ENCODE results near the gene EIPR1.

Gene EIPR1

DNA sequence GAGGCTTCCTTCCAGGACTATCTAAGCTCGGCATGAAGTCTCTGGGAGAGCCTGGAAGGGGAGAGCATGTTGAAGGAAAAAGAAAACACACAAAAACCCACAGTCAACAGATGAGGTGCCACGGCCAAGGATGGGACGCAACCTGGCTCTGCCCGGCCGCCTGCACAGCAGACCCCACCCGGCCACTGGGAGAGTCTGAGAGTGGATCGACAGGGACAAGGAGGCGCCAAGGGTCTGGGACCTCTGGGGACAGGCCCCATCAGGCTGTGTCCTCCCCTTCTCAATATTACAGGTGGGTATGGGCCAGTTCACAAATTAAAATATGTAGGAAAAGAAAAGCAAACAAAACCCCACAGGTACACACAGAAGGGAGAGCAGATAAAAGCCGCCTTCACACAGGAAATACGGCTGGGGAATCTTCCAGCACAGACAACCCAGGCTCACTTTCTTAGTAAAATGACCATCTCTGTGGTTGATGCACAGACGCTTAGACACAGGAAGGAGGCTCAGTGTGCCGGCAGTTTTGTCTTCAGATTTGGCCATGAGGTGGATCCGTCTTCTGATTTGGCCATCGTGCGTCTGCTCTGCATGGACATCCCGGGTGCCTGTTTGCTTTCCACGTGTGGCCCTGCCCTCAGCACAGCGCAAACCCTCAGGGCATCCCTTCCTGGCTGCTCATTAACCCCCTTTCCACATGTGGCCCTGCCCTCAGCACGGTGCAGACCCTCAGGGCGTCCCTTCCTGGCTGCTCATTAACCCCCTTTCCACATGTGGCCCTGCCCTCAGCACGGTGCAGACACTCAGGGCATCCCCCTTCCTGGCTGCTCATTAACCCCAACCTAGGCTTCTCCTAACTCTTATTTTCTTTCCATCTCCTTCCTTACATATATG is 138.4 kb downstream of the EIPR1 start:
- peak; percentile 14 for DNase-seq

DNA sequence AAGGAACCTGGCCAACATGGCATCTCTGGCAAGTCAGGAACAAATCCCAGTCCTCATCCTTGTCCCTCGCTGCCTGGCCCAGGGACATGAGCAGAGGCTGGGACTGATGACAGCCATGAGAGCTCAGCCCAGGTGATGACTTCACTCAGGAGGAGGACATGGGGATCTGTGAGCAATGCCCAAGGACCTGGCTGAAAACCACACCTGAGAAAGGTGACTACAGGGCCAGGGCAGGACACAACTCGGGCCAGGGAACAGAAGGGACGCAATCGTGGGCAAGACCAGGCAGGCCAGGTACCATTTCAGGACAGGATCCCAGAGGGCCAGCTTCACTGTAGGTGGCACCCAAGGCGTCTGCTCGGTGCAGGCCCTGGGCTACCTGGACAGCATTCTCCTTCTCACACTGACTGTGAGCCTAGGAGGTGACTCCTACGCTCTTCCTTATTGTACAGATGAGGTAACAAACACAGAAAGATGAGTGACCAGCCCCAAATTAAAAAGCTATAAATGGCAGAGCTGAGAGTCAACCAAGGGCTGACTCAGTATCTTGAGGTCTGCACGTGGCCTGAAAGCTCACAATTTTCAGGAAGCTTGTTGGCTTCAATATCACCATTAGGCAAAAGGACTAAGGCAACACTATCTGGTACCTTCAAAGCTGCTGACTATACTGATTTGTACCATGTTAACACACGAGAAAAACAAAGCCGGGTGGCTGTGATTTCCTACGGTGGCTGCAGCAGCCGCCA is 141.1 kb downstream of the EIPR1 start:
- DNase-seq: no peak

DNA sequence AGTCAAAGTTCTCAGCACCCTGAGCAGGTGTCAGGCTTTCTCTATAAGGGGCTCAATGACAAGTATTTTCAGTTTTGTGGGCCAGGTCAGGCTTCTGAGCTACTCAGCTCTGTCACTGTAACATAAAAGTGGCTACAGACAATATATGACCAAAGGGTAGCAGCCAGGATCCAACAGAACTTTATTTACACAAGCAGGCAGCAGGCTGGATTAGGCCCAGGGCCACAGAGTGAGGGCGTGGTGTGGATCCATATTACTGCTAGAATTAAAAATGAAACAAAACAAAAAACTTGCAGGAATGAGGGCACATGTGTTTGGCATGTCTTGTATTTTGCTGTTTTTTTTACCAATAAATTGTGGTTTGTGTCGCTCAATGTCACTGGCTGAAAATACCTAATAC is 143.7 kb downstream of the EIPR1 start:
- DNase-seq: no peak

DNA sequence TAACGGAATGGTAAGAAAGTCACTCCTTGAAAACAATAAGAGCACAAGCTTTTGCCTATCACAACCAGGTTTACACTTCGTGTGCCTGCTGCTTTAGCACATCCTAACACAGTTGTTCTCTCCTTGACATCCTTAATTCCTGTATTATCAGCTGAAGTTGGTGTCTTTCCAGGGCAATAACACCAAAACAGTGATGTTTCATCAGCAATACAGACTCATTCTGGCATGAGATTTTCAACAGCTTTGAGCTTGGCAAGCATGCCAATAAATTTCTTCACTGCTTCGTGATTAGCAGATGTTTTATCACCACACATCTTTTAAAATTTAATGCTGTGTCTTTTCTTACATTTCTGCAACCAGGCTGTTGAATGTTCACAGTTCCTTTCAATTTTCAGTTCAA is 148.4 kb downstream of the EIPR1 start:
- no peak for DNase-seq

DNA sequence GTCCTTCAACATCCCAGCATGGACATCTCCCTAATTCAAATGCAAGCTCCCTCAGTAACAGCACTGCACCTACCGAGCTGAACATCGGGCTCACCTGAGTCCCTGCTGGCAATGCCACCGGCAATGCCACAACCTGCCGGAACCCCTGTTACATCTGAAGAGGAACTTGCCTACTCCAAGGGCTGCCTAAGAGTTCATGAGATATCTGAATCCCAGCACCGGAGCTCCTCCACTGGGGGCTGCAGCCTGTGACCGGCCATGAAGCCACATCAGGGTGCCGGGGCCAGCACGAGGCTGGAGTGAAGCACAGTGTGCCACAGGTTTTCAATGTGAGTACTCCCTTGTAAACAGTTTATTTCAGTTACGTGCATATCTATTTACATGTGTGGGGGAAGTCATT is 152.9 kb downstream of the EIPR1 start:
- no peak for DNase-seq

DNA sequence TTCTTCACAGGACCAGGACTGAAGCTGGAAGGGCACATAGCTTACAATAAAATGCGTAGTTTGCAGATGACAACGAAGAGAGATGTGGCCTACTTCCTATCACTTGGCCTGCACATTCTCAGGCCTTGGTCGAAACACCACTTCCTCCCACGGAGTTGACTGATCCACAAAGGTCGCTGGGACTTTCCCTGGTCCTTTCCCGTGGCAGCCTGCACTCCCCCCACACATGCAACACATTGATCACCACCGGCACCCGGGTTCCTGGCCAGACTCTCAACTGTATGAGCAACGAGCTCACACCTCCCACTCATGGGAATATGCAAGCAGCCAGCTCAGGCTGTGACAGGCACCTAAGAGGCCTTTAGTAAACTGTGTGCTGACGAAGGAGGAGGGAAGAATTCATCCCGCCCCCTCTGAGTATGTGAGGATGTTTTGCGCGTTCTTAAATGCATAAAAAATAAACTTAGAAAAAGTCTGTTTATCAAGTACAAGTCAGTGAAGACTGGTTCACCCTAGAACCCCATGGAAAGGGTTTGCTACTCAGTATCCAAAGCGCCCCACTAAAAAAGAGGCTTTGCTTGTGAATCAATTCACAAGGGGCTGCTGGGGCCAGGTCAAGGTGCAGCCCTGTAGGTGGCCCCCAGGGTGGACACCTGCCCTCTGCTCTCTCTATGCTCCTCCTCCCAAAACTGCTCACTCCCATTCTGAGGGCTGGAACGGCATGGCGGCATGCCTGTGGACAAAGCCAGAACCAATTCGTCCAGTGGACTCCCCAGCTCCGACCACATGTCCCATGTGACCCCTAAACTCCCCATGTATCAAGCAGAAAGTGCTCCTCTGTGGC is 154.3 kb downstream of the EIPR1 start:
- peak; percentile 78 for DNase-seq

DNA sequence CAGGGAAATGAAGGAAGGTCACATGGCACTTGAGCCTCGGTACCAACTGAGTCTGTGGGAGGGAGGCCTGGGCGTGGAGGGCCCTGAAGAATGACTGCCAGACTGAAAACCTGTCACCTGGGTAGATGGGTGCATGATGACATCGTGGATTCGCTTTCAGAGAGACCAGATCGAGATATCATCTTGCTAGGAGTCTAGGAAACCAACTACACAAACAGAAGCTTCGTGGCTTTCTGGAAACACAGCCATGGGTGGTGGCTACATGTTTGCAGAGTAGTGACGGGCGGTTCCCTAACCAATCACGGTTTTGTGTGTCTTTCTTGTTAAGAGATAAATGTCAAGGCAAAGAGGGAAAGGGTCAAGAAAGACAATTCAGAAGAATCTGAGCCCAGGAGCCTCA is 155.0 kb downstream of the EIPR1 start:
- DNase-seq: peak; percentile 85

DNA sequence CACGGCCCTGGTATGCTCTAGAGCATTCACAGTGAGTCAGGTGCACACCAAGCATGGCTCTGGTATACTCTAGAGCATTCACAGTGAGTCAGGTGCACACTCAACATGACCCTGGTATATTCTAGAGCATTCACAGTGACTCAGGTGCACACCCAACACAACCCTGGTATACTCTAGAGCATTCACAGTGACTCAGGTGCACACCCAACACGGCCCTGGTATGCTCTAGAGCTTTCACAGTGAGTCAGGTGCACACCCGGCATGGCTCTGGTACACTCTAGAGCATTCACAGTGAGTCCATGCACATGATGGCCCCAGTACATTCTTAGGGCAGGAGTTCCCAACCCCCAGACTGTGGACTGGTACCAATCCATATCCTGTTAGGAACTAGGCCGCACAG is 158.1 kb downstream of the EIPR1 start:
- DNase-seq: no peak

DNA sequence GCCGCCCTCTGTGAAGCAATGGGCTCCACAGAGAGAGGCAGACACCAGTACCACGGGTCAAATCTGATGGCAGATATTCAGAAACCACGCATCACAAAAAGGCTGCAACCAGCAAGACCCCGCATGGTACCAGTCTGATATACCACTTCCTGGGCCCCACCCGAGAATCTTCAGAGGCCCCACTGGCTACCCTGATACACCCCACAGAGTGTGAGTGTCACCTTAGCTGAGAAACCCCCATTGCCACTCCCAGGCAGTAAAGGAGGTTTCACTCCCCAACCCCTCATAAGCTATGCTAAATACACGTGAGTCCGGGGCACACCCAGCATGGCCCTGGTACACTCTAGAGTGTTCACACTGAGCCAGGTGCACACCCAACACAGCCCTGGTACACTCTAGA is 160.0 kb downstream of the EIPR1 start:
- no peak for DNase-seq

DNA sequence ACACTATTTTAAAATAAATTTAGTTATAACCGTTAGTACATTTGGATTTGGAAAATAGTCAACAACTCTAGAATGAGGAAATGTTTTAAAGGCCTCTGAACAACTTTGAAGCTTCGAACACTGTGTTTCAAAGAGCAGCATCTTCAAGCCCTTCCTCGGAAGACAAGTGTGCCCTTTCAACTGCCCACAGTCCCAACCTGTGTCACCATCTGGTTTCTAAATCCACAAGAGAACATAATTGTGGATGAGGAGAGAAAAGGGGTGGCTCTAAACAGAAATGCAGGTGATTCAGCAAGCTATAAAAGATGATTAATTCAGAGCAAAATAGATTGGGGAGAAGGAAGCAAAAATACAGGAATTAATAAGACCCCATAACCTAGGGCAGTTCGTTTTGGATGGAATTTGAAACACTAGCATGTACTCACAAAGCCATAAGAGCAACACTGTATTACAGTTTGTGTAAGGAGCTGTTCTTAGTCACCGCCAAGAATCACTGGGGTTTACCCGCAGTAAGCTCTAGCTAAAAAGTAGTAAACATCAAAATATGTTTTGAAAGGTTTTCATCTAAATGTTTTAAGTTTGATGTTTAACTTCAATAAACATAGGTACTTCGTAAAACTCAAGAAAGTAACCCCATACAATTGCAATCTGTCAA is 160.7 kb downstream of the EIPR1 start:
- no peak for DNase-seq

DNA sequence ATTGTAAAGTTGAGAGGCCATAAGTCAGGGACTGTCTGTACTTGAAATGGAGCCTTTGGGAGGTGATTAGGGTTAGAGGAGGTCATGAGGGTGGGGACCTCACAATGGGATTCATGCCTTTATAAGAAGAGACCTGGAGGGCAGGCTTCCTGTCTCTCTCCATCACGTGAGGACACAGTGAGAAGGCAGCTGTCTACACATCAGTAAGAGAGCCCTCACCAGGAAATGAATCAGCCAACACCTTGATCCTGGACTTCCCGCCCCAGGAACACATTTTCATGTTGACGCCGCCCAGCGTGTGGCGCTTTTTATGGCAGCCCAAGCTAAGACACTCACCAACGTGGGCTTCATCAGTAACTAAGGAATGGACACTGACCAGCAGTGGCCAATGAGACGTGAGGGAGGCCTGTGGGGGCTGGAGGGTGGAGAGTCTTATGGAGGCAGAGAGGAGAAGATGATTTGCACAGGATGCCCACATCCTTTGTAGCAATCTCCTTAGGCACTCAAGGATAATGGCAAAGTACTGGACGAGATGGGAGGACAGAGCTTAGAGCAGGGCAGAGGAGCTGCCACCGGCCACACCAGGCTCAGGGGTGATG is 162.7 kb downstream of the EIPR1 start:
- DNase-seq: no peak

DNA sequence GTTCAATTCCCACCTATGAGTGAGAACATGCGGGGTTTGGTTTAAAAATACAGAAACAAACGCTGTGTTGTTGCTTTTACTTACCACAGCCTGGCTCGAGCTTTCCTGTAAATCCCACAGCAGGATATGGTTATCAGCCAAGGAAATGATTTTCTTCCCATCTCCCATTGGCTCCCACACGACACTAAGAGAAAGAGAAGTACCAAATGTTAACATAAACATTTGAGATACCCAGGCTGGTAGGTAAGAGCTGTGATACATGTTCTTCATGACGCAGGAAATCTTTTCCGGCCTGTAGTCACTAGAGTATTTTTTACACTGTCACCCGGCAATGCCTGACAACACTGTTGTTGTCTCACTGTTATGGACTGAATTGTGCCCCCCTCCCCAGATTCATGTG is 163.6 kb downstream of the EIPR1 start:
- no peak for DNase-seq

DNA sequence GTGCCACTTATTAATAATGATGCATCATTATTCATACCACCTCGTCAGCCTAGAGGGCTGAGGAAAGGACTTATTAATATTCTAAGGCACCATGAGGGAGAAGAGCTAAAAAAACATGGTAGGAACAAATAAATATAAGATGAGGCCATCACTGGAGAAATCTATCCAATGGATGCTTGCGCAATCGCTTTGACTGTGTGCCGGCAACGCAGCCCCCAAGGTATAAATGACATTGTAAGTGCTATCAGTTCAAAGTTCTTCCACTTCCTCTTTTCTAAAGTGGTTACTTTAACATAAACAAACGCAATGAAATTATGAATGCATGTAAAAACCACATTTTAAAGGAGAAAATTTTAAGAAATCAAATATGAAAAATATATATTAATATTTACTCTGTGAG is 164.6 kb downstream of the EIPR1 start:
- DNase-seq: no peak

DNA sequence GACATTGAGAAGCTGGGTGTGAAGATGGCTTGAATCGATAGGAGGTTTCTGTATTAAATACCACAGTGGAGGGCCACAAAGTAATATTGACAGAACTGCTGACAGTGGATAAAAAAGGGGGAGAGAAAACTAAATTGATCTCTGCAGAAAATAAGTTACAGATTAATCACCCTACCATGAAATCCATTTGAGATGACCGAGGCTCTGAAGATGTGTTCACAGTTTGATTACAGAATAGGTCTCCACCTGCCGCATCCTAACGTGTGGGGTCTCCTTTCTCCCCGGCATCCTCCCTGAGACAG is 165.6 kb downstream of the EIPR1 start:
- DNase-seq: no peak

DNA sequence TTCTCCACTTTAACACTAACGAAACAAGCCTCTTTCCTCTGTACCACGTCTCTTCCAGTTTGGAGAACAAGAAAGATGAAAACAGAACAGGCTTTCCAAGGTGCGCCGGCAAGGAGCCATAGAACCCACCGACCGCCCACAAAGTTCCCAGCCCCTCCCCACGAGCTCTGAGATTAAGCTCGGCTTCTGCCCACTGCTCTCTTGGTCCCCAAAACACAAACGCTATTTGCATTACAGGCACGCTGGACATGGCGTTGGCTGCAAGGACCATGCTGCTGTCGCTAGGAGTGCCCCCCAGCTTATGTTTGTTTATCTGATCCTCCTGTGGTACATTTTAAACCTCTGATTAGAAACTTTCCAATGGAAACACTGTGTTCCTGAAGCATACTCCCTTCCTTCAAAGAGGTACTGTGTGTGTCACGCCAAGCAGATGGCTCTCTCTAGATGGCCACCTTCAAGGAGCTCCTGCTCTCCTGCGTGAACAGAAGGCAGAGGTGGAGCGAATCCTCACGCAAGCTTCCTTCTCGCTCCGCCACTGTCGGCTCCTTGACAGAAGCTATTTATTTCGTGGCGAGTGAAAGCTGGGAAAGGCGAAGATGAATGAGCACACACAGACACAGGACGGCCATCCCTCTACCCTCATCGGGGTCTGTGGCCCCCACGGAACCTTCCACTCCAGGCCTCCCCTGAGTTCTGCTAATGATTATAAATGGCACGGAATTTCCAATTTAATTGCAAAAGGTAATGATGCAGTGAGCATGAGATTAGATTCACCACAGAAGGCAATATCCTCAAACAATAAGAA is 166.2 kb downstream of the EIPR1 start:
- no peak for DNase-seq

DNA sequence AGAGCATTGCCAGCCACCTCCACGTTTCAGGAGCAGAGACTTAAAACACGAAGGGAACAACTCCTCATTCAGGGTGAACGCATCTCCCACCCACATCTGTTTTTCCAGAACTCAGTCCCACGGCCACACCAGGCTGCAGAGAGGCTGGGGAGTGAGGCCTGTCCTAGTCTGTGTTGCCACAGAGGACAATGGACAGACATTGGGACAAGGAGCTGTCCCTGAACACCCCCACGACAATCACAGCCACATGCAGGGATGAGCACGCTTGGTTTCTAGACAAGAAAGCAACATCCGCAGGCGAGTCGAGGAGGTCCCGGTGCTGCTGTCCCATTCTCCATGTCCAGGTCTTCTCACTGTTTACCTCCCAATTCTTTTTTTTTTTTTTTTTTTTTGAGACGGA is 167.4 kb downstream of the EIPR1 start:
- DNase-seq: no peak

DNA sequence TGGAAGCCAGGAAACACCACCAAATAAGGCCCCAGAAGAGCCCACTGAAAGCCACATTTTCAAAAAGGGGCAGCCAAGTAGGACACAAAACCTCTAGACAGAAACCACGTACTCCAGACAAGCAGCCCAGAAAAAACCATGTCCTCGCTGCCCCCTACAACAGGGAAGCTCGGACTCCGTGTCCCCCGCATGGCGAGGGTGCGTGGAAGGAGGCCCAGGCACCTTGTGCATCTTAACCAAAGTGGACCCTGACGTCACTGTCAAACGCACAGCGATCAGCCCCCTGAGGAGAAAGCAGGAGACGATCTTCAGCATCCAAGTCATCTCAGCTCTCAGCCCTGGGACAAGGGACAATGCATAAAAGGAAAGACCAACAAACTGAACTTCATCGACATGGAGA is 168.4 kb downstream of the EIPR1 start:
- DNase-seq: no peak

DNA sequence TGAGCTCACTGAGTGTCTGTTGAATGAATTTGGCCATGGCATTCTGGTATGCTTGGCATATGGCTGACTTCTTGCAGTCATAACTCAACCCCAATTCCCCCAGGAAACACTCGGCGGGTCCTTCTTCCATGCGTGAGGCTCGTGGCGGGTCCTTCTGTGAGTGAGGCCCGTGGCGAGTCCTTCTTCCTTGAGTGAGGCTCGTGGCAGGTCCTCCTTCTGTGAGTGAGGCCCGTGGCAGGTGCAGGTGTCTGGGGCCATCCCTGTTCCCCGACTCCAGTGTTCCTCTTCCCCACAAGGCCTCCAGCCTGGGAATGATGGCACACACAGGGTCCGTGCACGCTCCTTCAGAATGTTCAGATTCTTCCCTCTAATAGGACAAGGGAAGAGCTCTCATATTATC is 169.0 kb downstream of the EIPR1 start:
- DNase-seq: no peak

DNA sequence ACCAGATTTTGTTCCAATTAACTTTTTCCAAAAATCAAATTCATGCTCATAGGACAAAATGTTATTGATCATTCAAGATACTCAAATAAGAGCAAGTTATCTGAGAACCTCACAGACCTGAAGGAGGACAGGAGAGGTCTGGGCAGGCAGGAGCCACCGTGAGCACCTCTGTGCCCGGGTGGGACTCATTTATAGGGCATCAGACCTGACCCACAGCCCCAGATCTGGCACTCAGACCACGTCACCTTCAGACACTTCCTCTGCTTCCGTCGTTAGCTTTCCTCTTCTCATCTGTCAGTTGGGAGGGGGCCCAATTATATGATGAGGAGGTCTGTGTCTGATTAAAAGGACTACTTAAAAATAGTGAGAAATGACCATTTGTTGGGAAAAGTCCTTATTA is 169.4 kb downstream of the EIPR1 start:
- no peak for DNase-seq

DNA sequence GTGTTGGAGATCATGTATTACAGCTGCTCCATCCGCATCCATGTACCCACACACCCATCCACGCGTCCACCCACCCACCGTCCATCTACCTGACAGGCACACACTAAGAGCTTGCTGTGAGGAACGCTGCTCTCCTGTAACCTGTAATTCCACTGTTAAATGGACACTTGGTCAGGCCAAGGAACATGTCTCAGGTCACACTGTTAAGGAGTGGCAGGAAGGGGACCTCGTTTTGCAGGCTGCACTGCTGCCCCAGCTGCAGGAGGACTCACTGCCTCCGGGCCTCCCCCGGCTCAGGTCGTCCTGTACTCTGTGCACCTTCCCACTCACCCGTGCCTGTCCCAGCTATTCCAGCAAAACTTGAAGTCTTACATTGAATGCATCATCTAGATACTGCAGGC is 170.5 kb downstream of the EIPR1 start:
- DNase-seq: no peak

DNA sequence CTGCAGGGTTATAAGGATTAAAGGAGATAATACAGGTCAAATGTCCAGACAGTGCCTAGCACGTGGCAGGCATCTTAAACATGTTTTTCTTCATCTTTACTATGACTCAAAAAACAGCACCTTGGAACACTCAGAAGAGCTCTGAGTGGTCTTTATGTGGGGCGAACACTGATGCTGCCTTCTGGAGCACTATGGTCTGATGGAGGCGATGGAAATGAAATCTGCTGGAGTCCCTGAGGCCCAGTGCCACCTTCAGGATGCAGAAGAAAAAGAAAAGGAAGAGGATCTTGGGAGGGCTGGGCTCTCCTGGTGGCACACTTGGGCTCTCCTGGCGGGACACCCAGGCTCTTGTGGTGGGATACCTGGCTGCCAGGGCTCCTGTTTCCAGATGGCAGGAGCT is 171.8 kb downstream of the EIPR1 start:
- no peak for DNase-seq
